C4-2B (cell line): ENCODE data around the gene LRRC49.
"Not testable (repeated sequence)": the region's sequence is repeated elsewhere in the genome, so short reads cannot be mapped to it uniquely, and the experiment has no call there.

ENCODE experiments used
- H3K27ac ChIP-seq: fragments of 450-650 bp; 2 replicates; pipeline ENCODE4 v1.5.1; 2017
- CTCF ChIP-seq: fragments of 450-650 bp; conservative IDR thresholded peaks from 2 replicates; pipeline ENCODE4 v1.5.1; 2017; ENCODE audit warnings: mild to moderate bottlenecking
- ZFX ChIP-seq: fragments of 450-650 bp; IDR thresholded peaks from 2 replicates; pipeline ENCODE4 v1.6.1; 2017

The LRRC49 gene

GRCh38 chr15:70853973-70854665, 38.5 kb upstream of the LRRC49 start, which contains the start of gene LARP6:
LARP6 (minus strand) TSS chr15:70854157; CDS start chr15:70854088, 69 bp downstream.
- H3K27ac ChIP-seq: peak within 1 kb of the TSS; percentile 45
- peak; percentile 80; the same call in 1 of the 2 replicates for TF ChIP-seq ZFX
- no peak for TF ChIP-seq CTCF

- no peak overlapping the region for H3K27ac ChIP-seq
- TF ChIP-seq CTCF (no peak; the same call in 1 of the 2 replicates), ZFX (no peak)
These were observed 38.0 kb upstream of the LRRC49 start for GRCh38 chr15:70854666-70854976.

- H3K27ac ChIP-seq: no peak overlapping the region
- TF ChIP-seq CTCF (no peak), ZFX (no peak)
These were observed 36.9 kb upstream of the LRRC49 start for GRCh38 chr15:70855764-70856163.

- no peak overlapping the region for H3K27ac ChIP-seq
- no peak for TF ChIP-seq ZFX
- no peak for TF ChIP-seq CTCF
These were observed 36.3 kb upstream of the LRRC49 start for GRCh38 chr15:70856177-70856883.

GRCh38 chr15:70856884-70857561, 35.6 kb upstream of the LRRC49 start:
- TF ChIP-seq CTCF: no peak
- TF ChIP-seq ZFX: no peak
- no peak overlapping the region for H3K27ac ChIP-seq

DNA sequence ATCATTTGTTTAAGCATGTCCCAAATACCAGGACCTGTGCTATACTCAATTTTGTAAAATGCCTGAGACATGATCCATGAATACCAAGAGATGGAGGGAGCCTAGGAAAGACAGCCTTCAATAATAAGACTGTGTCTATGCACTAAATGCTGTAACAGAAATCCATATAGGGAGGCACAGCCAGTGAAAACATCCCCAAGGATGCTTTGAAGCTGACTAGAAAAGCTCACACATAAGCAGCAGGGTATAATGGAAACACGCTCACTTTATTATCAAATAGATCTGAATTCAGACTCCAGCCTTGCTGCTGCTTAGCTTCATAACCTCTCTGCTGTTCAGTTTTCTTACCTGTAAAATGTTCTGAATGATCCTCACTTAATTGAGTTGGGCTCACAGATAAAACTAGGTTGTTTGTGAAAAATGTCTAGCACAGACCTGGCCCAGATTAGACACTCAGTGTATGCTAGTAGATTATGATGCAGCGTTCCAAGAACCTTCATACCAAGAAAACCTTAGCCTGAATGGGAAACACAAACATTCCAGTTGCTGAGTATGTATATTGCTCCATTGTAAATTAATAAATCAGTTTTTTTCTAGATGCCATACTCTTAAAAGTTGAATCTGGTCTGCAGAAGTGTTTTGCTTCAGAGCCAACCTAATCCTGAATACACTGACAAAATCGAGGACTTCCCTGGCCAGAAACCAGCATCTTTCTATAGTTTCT, 34.9 kb upstream of the LRRC49 start:
- no peak for TF ChIP-seq ZFX
- TF ChIP-seq CTCF: no peak
- no peak overlapping the region for H3K27ac ChIP-seq

DNA sequence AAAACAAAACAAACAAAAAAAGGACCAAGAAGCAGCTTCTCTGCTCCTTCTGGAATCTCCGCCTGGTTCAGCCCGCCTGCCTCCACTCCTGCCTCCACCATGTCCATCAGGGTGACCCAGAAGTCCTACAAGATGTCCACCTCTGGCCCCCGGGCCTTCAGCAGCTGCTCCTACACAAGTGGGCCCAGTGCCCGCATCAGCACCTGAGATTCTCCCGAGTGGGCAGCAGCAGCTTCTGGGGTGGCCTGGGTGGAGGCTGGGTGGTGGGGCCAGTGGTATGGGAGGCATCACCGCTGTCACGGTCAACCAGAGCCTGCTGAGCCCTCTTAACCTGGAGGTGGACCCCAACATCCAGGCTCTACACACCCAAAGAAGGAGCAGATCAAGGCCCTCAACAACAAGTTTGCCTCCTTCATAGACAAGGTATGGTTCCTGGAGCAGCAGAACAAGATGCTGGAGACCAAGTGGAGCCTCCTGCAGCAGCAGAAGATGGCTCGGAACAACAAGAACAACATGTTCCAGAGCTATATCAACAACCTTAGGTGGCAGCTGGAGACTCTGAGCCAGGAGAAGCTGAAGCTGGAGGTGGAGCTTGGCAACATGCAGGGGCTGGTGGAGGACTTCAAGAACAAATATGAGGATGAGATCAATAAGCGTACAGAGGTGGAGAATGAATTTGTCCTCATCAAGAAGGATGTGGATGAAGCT, 33.9 kb upstream of the LRRC49 start:
- H3K27ac ChIP-seq: not testable (repeated sequence)
